Vagina (tissue), 2 donors: Measurements from ENCODE around the gene GPC5. TPM values are rescaled to one million over a fixed set of nuclear protein-coding genes. Genes with fewer than 3 reads are reported as not detected.
"Not testable (repeated sequence)": the region's sequence is repeated elsewhere in the genome, so short reads cannot be mapped to it uniquely, and the experiment has no call there.

Experiments used
- DNase-seq, 2 donors: peaks; one replicate each; pipeline ENCODE4 v3.0.0-alpha.2; 2017; ENCODE audit errors: extremely low spot score in 2 of 2
- H3K27ac ChIP-seq: fragments of 200-600 bp; sonication (generic); one replicate; pipeline ENCODE4 v1.5.1; 2019
- H3K27me3 ChIP-seq: fragments of 200-600 bp; sonication (generic); one replicate; pipeline ENCODE4 v1.5.1; 2019
- H3K36me3 ChIP-seq, 2 donors: fragments of 200-600 bp; sonication (generic); one replicate each; pipeline ENCODE4 v1.5.1; 2017 to 2019
- H3K4me1 ChIP-seq: fragments of 200-600 bp; sonication (generic); one replicate; pipeline ENCODE4 v1.5.1; 2019
- H3K4me3 ChIP-seq, 2 donors: fragments of 200-600 bp; sonication (generic); 1 replicate in 1 of 2; 2 replicates in 1 of 2; pipeline ENCODE4 v1.5.1; 2016 to 2019
- H3K9me3 ChIP-seq: fragments of 200-600 bp; sonication (generic); one replicate; pipeline ENCODE4 v1.5.1; 2019
- CTCF ChIP-seq, 3 experiments: fragments of 450-650 bp in 2 of 3; fragments of 200-600 bp in 1 of 3; sonication (generic) in 1 of 3; IDR thresholded peaks; one replicate each; pipeline ENCODE4 v1.5.1; 2017 to 2019; ENCODE audit warnings: antibody characterized with exemption in 3 of 3, mild to moderate bottlenecking in 2 of 3, moderate library complexity in 2 of 3
- POLR2A ChIP-seq, 2 donors: fragments of 450-650 bp; IDR thresholded peaks; one replicate each; pipeline ENCODE4 v1.6.1; 2017; ENCODE audit warnings: antibody characterized with exemption in 2 of 2, mild to moderate bottlenecking in 2 of 2, moderate library complexity in 2 of 2
- POLR2AphosphoS5 ChIP-seq, 2 donors: sonication (generic); formaldehyde crosslinking; IDR thresholded peaks; one replicate each; pipeline ENCODE4 v1.9.0; 2017; ENCODE audit warnings: antibody characterized with exemption in 2 of 2, mild to moderate bottlenecking in 2 of 2, low read depth in 1 of 2; ENCODE audit not compliant: insufficient read depth in 1 of 2
- intact Hi-C: fragments of 100-400 bp; cut with DNase I; formaldehyde crosslinking; loops from one replicate; pipeline ENCODE4 v1.15.1; 2023
- total RNA-seq: library from RNA; depleted of rRNA; stranded (reverse); fragments of >200 nt; gene quantifications from one replicate; pipeline ENCODE4 v1.2.3, GENCODE V29; 2016

The GPC5 gene
- total RNA-seq, 1 donor from 2014 or later, result 1.7 TPM

- TF ChIP-seq POLR2AphosphoS5 (IDR thresholded peaks at IDR 0.05; ENCODE audit: insufficient read depth in 1 of 2, low read depth in 1 of 2) (no peak), POLR2A (IDR thresholded peaks at IDR 0.05) (no peak)
- H3K4me3 ChIP-seq, result no peak overlapping the region
- no peaks in the 10 kb centered on the region for H3K36me3 ChIP-seq
- H3K9me3 ChIP-seq, result no peaks in the 10 kb centered on the region
- H3K27me3 ChIP-seq, result no peaks in the 10 kb centered on the region
- no peak overlapping the region for H3K27ac ChIP-seq
- intact Hi-C loops, result no loop called here
- H3K4me1 ChIP-seq, result no peaks in the 10 kb centered on the region
- no peak for DNase-seq
Observed at GRCh38 chr13:92537471-92537870, 1139.0 kb downstream of the GPC5 start.

- no peak for TF ChIP-seq POLR2AphosphoS5 (IDR thresholded peaks at IDR 0.05; ENCODE audit: insufficient read depth in 1 of 2, low read depth in 1 of 2)
- TF ChIP-seq POLR2A (IDR thresholded peaks at IDR 0.05), result no peak
- TF ChIP-seq CTCF (IDR thresholded peaks at IDR 0.05), result no peak
- no peaks in the 10 kb centered on the region for H3K27me3 ChIP-seq
- no peak overlapping the region for H3K27ac ChIP-seq
- no peaks in the 10 kb centered on the region for H3K36me3 ChIP-seq
- no peaks in the 10 kb centered on the region for H3K4me1 ChIP-seq
- no peaks in the 10 kb centered on the region for H3K9me3 ChIP-seq
- intact Hi-C loops, result no loop called here
- DNase-seq, result no peak
- H3K4me3 ChIP-seq, result no peak overlapping the region
Observed at GRCh38 chr13:92538164-92538563, 1139.7 kb downstream of the GPC5 start.

GRCh38 chr13:92539148-92539547, 1140.7 kb downstream of the GPC5 start:
- H3K4me1 ChIP-seq, H3K4me3 ChIP-seq, H3K27ac ChIP-seq, H3K36me3 ChIP-seq, H3K27me3 ChIP-seq, DNase-seq, H3K9me3 ChIP-seq, intact Hi-C loops: not testable (repeated sequence)

GRCh38 chr13:92547266-92547665, 1148.8 kb downstream of the GPC5 start:
- no peak overlapping the region for H3K27ac ChIP-seq
- intact Hi-C loops, result no loop called here
- TF ChIP-seq CTCF (IDR thresholded peaks at IDR 0.05), result no peak
- no peaks in the 10 kb centered on the region for H3K36me3 ChIP-seq
- no peaks in the 10 kb centered on the region for H3K9me3 ChIP-seq
- no peak for DNase-seq
- H3K27me3 ChIP-seq, result no peaks in the 10 kb centered on the region
- no peak overlapping the region for H3K4me3 ChIP-seq
- H3K4me1 ChIP-seq, result no peaks in the 10 kb centered on the region

- intact Hi-C loops, result no loop called here
- TF ChIP-seq CTCF (IDR thresholded peaks at IDR 0.05) (no peak), POLR2A (IDR thresholded peaks at IDR 0.05) (no peak), POLR2AphosphoS5 (IDR thresholded peaks at IDR 0.05; ENCODE audit: insufficient read depth in 1 of 2, low read depth in 1 of 2) (no peak)
Observed at GRCh38 chr13:92549276-92549675, 1150.9 kb downstream of the GPC5 start.

GRCh38 chr13:92553470-92554114, 1155.2 kb downstream of the GPC5 start:
- TF ChIP-seq POLR2AphosphoS5 (IDR thresholded peaks at IDR 0.05; ENCODE audit: insufficient read depth in 1 of 2, low read depth in 1 of 2) (no peak), POLR2A (IDR thresholded peaks at IDR 0.05) (no peak), CTCF (IDR thresholded peaks at IDR 0.05) (no peak)
- Histone ChIP-seq H3K36me3 (no peaks in the 10 kb centered on the region), H3K4me1 (no peaks in the 10 kb centered on the region), H3K27me3 (no peaks in the 10 kb centered on the region), H3K9me3 (no peaks in the 10 kb centered on the region), H3K27ac (no peak overlapping the region), H3K4me3 (no peak overlapping the region)
- intact Hi-C loops, result no loop called here
- DNase-seq, result no peak

More at GRCh38 chr13:92549276-92549675, 1150.9 kb downstream of the GPC5 start:
- Histone ChIP-seq H3K27me3 (no peaks in the 10 kb centered on the region), H3K27ac (no peak overlapping the region), H3K36me3 (no peaks in the 10 kb centered on the region), H3K9me3 (no peaks in the 10 kb centered on the region), H3K4me3 (no peak overlapping the region), H3K4me1 (no peaks in the 10 kb centered on the region)
- DNase-seq, result no peak
